ENCODE data around the gene CIB2. TPM values are rescaled to one million over a fixed set of nuclear protein-coding genes. Genes with fewer than 3 reads are reported as not detected.
A peak's percentile ranks its signal among the peaks of the same experiment; 100 is the strongest.

Gene CIB2
- total RNA-seq, 4 donors from 2014 or later, result 8.4 to 19.5 (median 9.5) TPM

GRCh38 chr15:78127882-78128281 is 3.4 kb downstream of the CIB2 start:
- intact Hi-C loops (cut with DNase I; ENCODE audit: low total_unique reads), result no loop called here
- WGBS, 2 donors (ENCODE audit: low coverage in 1 of 2), result 46% methylated on average over 2 of the region's 2 CpGs; no CpG with 5 or more reads in 1 of the 2 donors
- no peaks in the 10 kb centered on the region for H3K36me3 ChIP-seq
- H3K4me1 ChIP-seq, result peaks cover 7 to 23% (median 10%) of the 10 kb centered on the region in 4 donors
- peak overlapping the region in 1 of 4 donors; percentile 24 for H3K27ac ChIP-seq
- DNase-seq, result no peak
- H3K9me3 ChIP-seq, result no peaks in the 10 kb centered on the region
- TF ChIP-seq POLR2AphosphoS5 (IDR thresholded peaks at IDR 0.05) (no peak), CTCF (IDR thresholded peaks at IDR 0.05) (no peak), POLR2A (IDR thresholded peaks at IDR 0.05) (no peak), EP300 (IDR thresholded peaks at IDR 0.05; ENCODE audit: low read depth) (no peak)
- H3K4me3 ChIP-seq, result no peak overlapping the region
- H3K27me3 ChIP-seq, result no peaks in the 10 kb centered on the region
- in situ Hi-C loops (cut with MboI; ENCODE audit: low pct_ligation_motif_present in 1 of 4, low pct_unique_long_range_greater_than_20kb in 1 of 4, low sequenced_read_pairs in 3 of 4), result loop anchor here in 1 of 4 donors (25.0 kb wide), 1 partner anchor 309 kb away; the partner anchor contains the start of gene IREB2

- Histone ChIP-seq H3K27me3 (no peaks in the 10 kb centered on the region), H3K9me3 (no peaks in the 10 kb centered on the region), H3K36me3 (no peaks in the 10 kb centered on the region), H3K27ac (no peak overlapping the region), H3K4me1 (peaks cover 0 to 7% (median 0%) of the 10 kb centered on the region in 4 donors), H3K4me3 (no peak overlapping the region)
- in situ Hi-C loops (cut with MboI; ENCODE audit: low pct_ligation_motif_present in 1 of 4, low pct_unique_long_range_greater_than_20kb in 1 of 4, low sequenced_read_pairs in 3 of 4), result loop anchor here in 1 of 4 donors (25.0 kb wide), 1 partner anchor 312 kb away; the partner anchor contains the start of gene IREB2
- no peak for TF ChIP-seq POLR2AphosphoS5 (IDR thresholded peaks at IDR 0.05)
- WGBS, 2 donors (ENCODE audit: low coverage in 1 of 2), result 80 to 100% methylated on average over 1 to 3 of the region's 3 CpGs
- no peak for DNase-seq
- intact Hi-C loops (cut with DNase I; ENCODE audit: low total_unique reads), result no loop called here
These were observed 6.0 kb downstream of the CIB2 start for GRCh38 chr15:78125267-78125666.

GRCh38 chr15:78120523-78120922 is 10.7 kb downstream of the CIB2 start:
- in situ Hi-C loops (cut with MboI; ENCODE audit: low pct_ligation_motif_present in 1 of 4, low pct_unique_long_range_greater_than_20kb in 1 of 4, low sequenced_read_pairs in 3 of 4), result loop anchor here in 1 of 4 donors (25.0 kb wide), 1 partner anchor 117 kb away; the partner anchor contains the start of gene ACSBG1
- Histone ChIP-seq H3K9me3 (no peaks in the 10 kb centered on the region), H3K36me3 (no peaks in the 10 kb centered on the region), H3K4me3 (no peak overlapping the region), H3K4me1 (no peaks in the 10 kb centered on the region), H3K27ac (no peak overlapping the region), H3K27me3 (no peaks in the 10 kb centered on the region)
- intact Hi-C loops (cut with DNase I; ENCODE audit: low total_unique reads), result no loop called here
- WGBS, 2 donors (ENCODE audit: low coverage in 1 of 2), result 85% methylated on average over 5 of the region's 5 CpGs; no CpG with 5 or more reads in 1 of the 2 donors
- TF ChIP-seq CTCF (IDR thresholded peaks at IDR 0.05) (no peak), POLR2AphosphoS5 (IDR thresholded peaks at IDR 0.05) (no peak), POLR2A (IDR thresholded peaks at IDR 0.05) (no peak), EP300 (IDR thresholded peaks at IDR 0.05; ENCODE audit: low read depth) (no peak)
- no peak for DNase-seq

GRCh38 chr15:78112551-78112950 is 18.7 kb downstream of the CIB2 start:
- TF ChIP-seq CTCF (IDR thresholded peaks at IDR 0.05), result no peak
- no peak for TF ChIP-seq POLR2AphosphoS5 (IDR thresholded peaks at IDR 0.05)
- TF ChIP-seq POLR2A (IDR thresholded peaks at IDR 0.05), result no peak
- no peak for TF ChIP-seq EP300 (IDR thresholded peaks at IDR 0.05; ENCODE audit: low read depth)
- in situ Hi-C loops (cut with MboI; ENCODE audit: low pct_ligation_motif_present in 1 of 4, low pct_unique_long_range_greater_than_20kb in 1 of 4, low sequenced_read_pairs in 3 of 4), result loop anchor here (5.0 to 25.0 kb wide), 4 partner anchors 82 to 125 kb away; partner anchors contain the start of gene ACSBG1 (in 1 of the 4)
- no peak for DNase-seq
- WGBS, 2 donors (ENCODE audit: low coverage in 1 of 2), result 77% methylated on average over 3 of the region's 3 CpGs; no CpG with 5 or more reads in 1 of the 2 donors
- no peaks in the 10 kb centered on the region for H3K36me3 ChIP-seq
- H3K27me3 ChIP-seq, result no peaks in the 10 kb centered on the region
- intact Hi-C loops (cut with DNase I; ENCODE audit: low total_unique reads), result loop anchor here (5.0 kb wide), 1 partner anchor 130 kb away; no protein-coding TSS in a partner anchor
- H3K27ac ChIP-seq, result no peak overlapping the region
- H3K4me1 ChIP-seq, result peaks cover 0 to 6% (median 1%) of the 10 kb centered on the region in 4 donors
- no peaks in the 10 kb centered on the region for H3K9me3 ChIP-seq
- H3K4me3 ChIP-seq, result no peak overlapping the region

Measured in transverse colon (tissue), 4 donors.